ENCODE results near the gene LDLRAD1. TPM values are rescaled to one million over a fixed set of nuclear protein-coding genes. Genes with fewer than 3 reads are reported as not detected.
"Not testable (repeated sequence)": the region's sequence is repeated elsewhere in the genome, so short reads cannot be mapped to it uniquely, and the experiment has no call there.

Gene LDLRAD1
- total RNA-seq, 1 donor: not detected

DNA sequence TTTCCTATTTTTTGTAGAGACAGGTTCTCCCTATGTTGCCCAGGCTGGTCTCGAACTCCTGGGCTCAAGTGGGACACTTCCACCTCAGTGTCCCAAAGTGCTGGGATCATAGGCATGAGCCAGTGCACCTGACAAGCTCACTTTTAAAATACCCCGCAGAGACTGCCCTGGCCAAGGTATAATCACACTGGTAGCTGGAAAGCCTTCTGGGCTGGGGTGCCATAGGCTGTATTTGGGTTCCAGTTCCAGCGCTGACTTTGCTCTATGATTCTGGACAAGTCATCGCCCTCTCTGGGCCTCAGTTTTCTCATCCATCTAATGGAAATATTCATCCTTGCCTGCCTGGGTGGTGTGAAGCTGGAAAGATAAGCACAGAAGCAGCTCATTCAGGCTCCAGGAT is 10.4 kb downstream of the LDLRAD1 start:
- no peak for DNase-seq (ENCODE audit: insufficient read length, low spot score, missing footprints)
- H3K79me2 ChIP-seq (ENCODE audit: insufficient read depth, low read length): no peaks in the 10 kb centered on the region
- no peak overlapping the region for H2AFZ ChIP-seq (ENCODE audit: low read length)
- H3K27ac ChIP-seq (ENCODE audit: low read depth, low read length): no peak overlapping the region
- TF ChIP-seq, protein P1, sequence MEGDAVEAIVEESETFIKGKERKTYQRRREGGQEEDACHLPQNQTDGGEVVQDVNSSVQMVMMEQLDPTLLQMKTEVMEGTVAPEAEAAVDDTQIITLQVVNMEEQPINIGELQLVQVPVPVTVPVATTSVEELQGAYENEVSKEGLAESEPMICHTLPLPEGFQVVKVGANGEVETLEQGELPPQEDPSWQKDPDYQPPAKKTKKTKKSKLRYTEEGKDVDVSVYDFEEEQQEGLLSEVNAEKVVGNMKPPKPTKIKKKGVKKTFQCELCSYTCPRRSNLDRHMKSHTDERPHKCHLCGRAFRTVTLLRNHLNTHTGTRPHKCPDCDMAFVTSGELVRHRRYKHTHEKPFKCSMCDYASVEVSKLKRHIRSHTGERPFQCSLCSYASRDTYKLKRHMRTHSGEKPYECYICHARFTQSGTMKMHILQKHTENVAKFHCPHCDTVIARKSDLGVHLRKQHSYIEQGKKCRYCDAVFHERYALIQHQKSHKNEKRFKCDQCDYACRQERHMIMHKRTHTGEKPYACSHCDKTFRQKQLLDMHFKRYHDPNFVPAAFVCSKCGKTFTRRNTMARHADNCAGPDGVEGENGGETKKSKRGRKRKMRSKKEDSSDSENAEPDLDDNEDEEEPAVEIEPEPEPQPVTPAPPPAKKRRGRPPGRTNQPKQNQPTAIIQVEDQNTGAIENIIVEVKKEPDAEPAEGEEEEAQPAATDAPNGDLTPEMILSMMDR (IDR thresholded peaks at IDR 0.05; ENCODE audit: extremely low read depth, low read depth, low read length): no peak
- H3K4me3 ChIP-seq (ENCODE audit: insufficient read depth, low read length): no peak overlapping the region
- no peaks in the 10 kb centered on the region for H4K20me1 ChIP-seq (ENCODE audit: insufficient read depth, low read length)
- H3K4me1 ChIP-seq (ENCODE audit: insufficient read depth, low read length): no peaks in the 10 kb centered on the region
- no peak overlapping the region for H3K4me2 ChIP-seq (ENCODE audit: insufficient read depth, low read length)
- no peaks in the 10 kb centered on the region for H3K36me3 ChIP-seq (ENCODE audit: insufficient read depth, low read length)
- H3K9me3 ChIP-seq (ENCODE audit: low read depth, low read length): no peaks in the 10 kb centered on the region
- peaks cover 28% of the 10 kb centered on the region for H3K27me3 ChIP-seq (ENCODE audit: insufficient read depth, low read length)

DNA sequence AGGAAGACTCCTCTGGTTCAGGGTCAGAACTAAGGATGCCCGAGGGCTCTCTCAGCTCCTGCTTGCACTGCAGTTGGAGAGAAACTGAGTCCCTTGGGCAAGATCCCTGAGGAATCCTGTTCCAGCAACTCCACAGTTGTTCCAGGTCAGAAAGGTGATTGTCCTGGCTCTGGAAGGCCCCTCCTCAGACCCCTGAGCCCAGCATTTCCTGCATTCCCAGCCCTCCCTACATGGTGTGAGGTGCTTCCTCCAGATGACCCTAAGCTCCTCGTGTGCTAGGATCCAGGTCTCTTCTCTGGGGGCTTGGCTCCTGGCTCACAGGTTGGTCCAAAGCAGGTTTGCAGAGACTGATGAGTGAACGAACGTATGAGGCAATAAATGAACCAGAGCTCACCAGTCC is 11.5 kb downstream of the LDLRAD1 start:
- Histone ChIP-seq H2AFZ (ENCODE audit: low read length) (no peak overlapping the region), H3K36me3 (ENCODE audit: insufficient read depth, low read length) (no peaks in the 10 kb centered on the region), H3K4me1 (ENCODE audit: insufficient read depth, low read length) (no peaks in the 10 kb centered on the region), H3K9me3 (ENCODE audit: low read depth, low read length) (no peaks in the 10 kb centered on the region), H3K4me3 (ENCODE audit: insufficient read depth, low read length) (no peak overlapping the region), H3K27ac (ENCODE audit: low read depth, low read length) (no peak overlapping the region), H4K20me1 (ENCODE audit: insufficient read depth, low read length) (no peaks in the 10 kb centered on the region), H3K27me3 (ENCODE audit: insufficient read depth, low read length) (peaks cover 29% of the 10 kb centered on the region), H3K4me2 (ENCODE audit: insufficient read depth, low read length) (no peak overlapping the region), H3K79me2 (ENCODE audit: insufficient read depth, low read length) (no peaks in the 10 kb centered on the region)
- TF ChIP-seq, protein P1 (IDR thresholded peaks at IDR 0.05; ENCODE audit: extremely low read depth, low read depth, low read length): no peak
- no peak for DNase-seq (ENCODE audit: insufficient read length, low spot score, missing footprints)

DNA sequence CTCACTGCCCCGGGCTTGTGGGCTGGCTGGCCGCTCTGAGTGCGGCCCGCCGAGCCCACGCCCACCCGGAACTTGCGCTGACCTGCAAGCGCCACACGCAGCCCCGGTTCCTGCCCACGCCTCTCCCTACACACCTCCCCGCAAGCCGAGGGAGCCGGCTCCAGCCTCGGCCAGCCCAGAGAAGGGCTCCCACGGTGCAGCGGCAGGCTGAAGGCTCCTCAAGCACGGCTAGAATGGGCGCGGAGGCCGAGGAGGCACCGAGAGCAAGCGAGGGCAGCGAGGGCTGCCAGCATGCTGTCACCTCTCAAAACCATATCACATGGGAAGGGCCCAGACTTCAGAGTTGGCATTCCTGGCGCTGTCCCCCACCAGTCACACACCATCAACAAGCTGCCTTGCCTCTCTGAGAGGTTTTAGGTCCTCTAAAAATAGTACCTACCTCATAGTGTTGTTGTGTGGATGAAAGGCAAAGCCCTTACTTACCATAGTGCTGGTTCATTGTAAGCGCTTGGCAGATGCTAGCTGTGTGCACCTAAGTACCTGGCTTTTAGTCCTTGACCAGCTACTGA is 13.4 kb downstream of the LDLRAD1 start:
- H2AFZ ChIP-seq (ENCODE audit: low read length): no peak overlapping the region
- H3K36me3 ChIP-seq (ENCODE audit: insufficient read depth, low read length): no peaks in the 10 kb centered on the region
- H3K79me2 ChIP-seq (ENCODE audit: insufficient read depth, low read length): no peaks in the 10 kb centered on the region
- peaks cover 27% of the 10 kb centered on the region for H3K27me3 ChIP-seq (ENCODE audit: insufficient read depth, low read length)
- no peak overlapping the region for H3K27ac ChIP-seq (ENCODE audit: low read depth, low read length)
- H3K4me2 ChIP-seq (ENCODE audit: insufficient read depth, low read length): no peak overlapping the region
- TF ChIP-seq, protein P1 (IDR thresholded peaks at IDR 0.05; ENCODE audit: extremely low read depth, low read depth, low read length): no peak
- no peaks in the 10 kb centered on the region for H3K4me1 ChIP-seq (ENCODE audit: insufficient read depth, low read length)
- no peak overlapping the region for H3K4me3 ChIP-seq (ENCODE audit: insufficient read depth, low read length)
- no peaks in the 10 kb centered on the region for H4K20me1 ChIP-seq (ENCODE audit: insufficient read depth, low read length)
- no peaks in the 10 kb centered on the region for H3K9me3 ChIP-seq (ENCODE audit: low read depth, low read length)
- no peak for DNase-seq (ENCODE audit: insufficient read length, low spot score, missing footprints)

DNA sequence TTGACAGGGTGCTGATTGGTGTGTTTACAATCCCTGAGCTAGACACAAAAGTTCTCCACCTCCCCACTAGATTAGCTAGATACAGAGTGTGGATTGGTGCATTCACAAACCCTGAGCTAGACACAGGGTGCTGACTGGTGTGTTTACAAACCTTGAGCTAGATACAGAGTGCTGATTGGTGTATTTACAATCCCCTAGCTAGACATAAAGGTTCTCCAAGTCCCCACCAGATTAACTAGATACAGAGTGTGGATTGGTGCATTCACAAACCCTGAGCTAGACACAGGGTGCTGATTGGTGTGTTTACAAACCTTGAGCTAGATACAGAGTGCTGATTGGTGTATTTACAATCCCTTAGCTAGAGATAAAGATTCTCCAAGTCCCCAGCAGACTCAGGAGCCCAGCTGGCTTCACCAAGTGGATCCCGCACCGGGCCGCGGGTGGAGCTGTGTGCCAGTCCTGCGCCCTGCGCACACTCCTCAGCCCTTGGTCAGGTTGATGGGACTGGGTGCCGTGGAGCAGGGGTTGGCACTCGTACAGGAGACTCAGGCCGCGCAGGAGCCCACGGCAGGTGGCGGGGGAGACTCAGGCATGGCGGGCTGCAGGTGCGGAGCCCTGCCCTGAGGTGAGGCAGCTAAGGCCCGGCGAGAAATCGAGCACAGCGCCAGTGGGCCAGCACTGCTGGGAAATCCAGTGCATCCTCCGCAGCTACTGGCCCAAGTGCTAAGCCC is 14.1 kb downstream of the LDLRAD1 start:
- not testable (repeated sequence) for H3K36me3 ChIP-seq (ENCODE audit: insufficient read depth, low read length); H3K9me3 ChIP-seq (ENCODE audit: low read depth, low read length); H3K79me2 ChIP-seq (ENCODE audit: insufficient read depth, low read length); H3K4me2 ChIP-seq (ENCODE audit: insufficient read depth, low read length); H2AFZ ChIP-seq (ENCODE audit: low read length); H3K4me1 ChIP-seq (ENCODE audit: insufficient read depth, low read length); DNase-seq (ENCODE audit: insufficient read length, low spot score, missing footprints); H3K27ac ChIP-seq (ENCODE audit: low read depth, low read length); H4K20me1 ChIP-seq (ENCODE audit: insufficient read depth, low read length); H3K4me3 ChIP-seq (ENCODE audit: insufficient read depth, low read length)
- H3K27me3 ChIP-seq (ENCODE audit: insufficient read depth, low read length): peaks cover 27% of the 10 kb centered on the region

All from osteoblast (primary cell).